ENCODE measurements around the gene TFRC.
"Not testable (repeated sequence)": the region's sequence is repeated elsewhere in the genome, so short reads cannot be mapped to it uniquely, and the experiment has no call there.

Gene TFRC

DNA sequence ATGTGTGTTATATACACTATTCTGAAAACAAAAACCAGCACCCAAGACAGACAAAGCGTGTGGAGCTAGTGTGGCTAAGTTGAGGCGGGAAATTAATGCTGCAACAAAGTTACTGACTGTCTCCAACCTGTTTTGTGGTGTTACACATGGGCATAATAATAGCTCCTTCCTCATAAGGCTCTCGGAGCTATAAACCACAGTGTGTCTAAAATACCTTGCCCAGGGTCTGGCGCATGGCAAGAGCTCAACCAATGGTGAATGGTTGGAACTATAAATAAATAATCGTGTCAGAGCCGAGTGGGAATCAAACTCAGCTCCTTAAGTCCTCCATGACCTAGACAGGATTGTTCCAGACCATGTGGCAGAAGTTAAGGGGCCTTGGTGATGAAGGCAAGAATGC lies 35.9 kb upstream of the TFRC start:
- Histone ChIP-seq H3K4me2 (ENCODE audit: low read length) (no peak overlapping the region), H3K9me3 (ENCODE audit: control insufficient read depth, low read length) (no peaks in the 10 kb centered on the region), H3K36me3 (ENCODE audit: control insufficient read depth, insufficient read depth, low read length) (no peaks in the 10 kb centered on the region), H3K27ac (no peak overlapping the region), H3K27me3 (ENCODE audit: control insufficient read depth, insufficient read depth, low read length) (no peaks in the 10 kb centered on the region), H3K4me3 (ENCODE audit: low read depth, low read length) (no peak overlapping the region), H3K4me1 (no peaks in the 10 kb centered on the region), H2AFZ (no peak overlapping the region), H3K79me2 (no peaks in the 10 kb centered on the region), H3K9ac (no peak overlapping the region)
- TF ChIP-seq, protein P1, sequence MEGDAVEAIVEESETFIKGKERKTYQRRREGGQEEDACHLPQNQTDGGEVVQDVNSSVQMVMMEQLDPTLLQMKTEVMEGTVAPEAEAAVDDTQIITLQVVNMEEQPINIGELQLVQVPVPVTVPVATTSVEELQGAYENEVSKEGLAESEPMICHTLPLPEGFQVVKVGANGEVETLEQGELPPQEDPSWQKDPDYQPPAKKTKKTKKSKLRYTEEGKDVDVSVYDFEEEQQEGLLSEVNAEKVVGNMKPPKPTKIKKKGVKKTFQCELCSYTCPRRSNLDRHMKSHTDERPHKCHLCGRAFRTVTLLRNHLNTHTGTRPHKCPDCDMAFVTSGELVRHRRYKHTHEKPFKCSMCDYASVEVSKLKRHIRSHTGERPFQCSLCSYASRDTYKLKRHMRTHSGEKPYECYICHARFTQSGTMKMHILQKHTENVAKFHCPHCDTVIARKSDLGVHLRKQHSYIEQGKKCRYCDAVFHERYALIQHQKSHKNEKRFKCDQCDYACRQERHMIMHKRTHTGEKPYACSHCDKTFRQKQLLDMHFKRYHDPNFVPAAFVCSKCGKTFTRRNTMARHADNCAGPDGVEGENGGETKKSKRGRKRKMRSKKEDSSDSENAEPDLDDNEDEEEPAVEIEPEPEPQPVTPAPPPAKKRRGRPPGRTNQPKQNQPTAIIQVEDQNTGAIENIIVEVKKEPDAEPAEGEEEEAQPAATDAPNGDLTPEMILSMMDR (IDR thresholded peaks at IDR 0.05) = no peak

DNA sequence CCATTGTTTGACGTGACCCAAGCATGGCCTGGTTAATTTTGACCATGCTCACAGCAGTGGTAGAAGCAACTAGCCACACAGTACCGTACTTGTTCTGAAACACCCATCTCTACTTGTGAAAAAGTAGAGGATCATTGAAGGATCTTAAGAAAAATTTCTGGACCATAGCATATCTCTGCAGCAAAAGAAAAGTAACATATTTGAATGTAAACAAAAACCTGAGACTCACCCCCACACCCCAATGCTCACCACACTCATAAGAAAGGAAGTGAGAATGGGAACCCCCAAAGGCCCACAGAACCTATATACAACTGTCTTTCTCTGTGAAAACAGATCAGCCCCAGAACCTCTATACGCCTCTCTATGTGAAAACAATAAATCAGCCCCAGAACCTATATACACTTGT lies 33.8 kb upstream of the TFRC start:
- H3K36me3 ChIP-seq (ENCODE audit: control insufficient read depth, insufficient read depth, low read length) = no peaks in the 10 kb centered on the region
- no peak overlapping the region for H3K4me3 ChIP-seq (ENCODE audit: low read depth, low read length)
- no peak overlapping the region for H3K27ac ChIP-seq
- H3K4me2 ChIP-seq (ENCODE audit: low read length) = no peak overlapping the region
- TF ChIP-seq, protein P1 (IDR thresholded peaks at IDR 0.05) = no peak
- H2AFZ ChIP-seq = no peak overlapping the region
- H3K4me1 ChIP-seq = no peaks in the 10 kb centered on the region
- no peaks in the 10 kb centered on the region for H3K9me3 ChIP-seq (ENCODE audit: control insufficient read depth, low read length)
- H3K79me2 ChIP-seq = no peaks in the 10 kb centered on the region
- H3K9ac ChIP-seq = no peak overlapping the region
- H3K27me3 ChIP-seq (ENCODE audit: control insufficient read depth, insufficient read depth, low read length) = no peaks in the 10 kb centered on the region

DNA sequence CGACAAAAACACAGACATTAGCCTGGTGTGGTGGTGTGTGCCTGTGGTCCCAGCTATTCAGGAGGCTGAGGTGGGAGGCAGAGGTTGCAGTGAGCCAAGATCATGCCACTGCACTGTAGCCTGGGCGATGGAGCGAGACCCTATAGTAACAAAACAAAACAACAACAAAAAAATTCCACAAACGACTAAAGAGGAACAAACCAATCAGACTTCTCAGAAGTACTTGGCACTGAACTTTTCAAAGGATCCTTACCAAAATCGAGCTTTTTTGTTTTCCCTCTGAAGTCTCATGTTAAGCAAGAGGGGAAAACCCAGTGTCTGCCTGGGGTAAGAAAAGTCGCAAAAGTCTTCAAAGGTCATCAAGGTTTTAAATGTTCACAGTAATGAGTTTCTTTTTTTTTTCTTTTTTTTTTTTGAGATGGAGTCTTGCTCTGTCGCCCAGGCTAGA lies 30.1 kb upstream of the TFRC start:
- H3K79me2 ChIP-seq = no peaks in the 10 kb centered on the region
- TF ChIP-seq, protein P1 (IDR thresholded peaks at IDR 0.05) = no peak
- no peaks in the 10 kb centered on the region for H3K36me3 ChIP-seq (ENCODE audit: control insufficient read depth, insufficient read depth, low read length)
- no peaks in the 10 kb centered on the region for H3K4me1 ChIP-seq
- H3K4me3 ChIP-seq (ENCODE audit: low read depth, low read length) = no peak overlapping the region
- H3K27me3 ChIP-seq (ENCODE audit: control insufficient read depth, insufficient read depth, low read length) = no peaks in the 10 kb centered on the region
- H3K27ac ChIP-seq = no peak overlapping the region
- no peaks in the 10 kb centered on the region for H3K9me3 ChIP-seq (ENCODE audit: control insufficient read depth, low read length)
- H3K4me2 ChIP-seq (ENCODE audit: low read length) = no peak overlapping the region
- no peak overlapping the region for H3K9ac ChIP-seq
- no peak overlapping the region for H2AFZ ChIP-seq

DNA sequence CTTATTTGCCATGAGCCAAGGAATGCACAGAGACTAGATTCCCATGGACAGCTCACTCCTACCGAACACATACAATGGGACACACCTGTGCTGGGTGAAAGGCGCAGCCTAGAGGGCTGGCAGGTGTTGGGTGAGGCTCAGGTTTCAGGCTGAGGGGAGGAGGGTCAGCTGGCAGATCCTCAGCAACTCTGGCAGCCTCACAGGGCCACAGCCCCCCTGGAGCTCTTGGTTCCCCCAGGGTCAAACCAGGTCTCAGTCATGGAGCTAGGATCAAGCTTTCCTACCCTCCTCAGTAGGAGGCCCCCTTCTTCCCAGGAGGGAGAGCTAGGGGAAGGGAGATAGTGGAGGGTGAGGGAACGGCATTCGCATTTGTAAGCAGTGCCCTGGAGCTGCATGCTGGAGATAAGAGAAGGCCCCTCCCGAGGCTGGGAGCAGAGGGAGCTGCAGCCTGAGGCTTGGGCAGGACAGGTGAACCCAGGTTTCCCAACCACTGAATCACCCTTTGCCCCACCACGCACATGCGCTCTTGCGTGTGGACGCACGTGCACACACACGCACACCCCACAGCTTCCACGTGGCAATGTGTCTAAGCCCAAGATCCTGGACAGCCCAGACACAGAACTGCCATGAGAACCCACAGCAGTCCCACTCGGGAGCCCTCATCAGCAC lies 26.3 kb upstream of the TFRC start:
- H3K36me3 ChIP-seq (ENCODE audit: control insufficient read depth, insufficient read depth, low read length) = no peaks in the 10 kb centered on the region
- no peak overlapping the region for H3K4me3 ChIP-seq (ENCODE audit: low read depth, low read length)
- no peak overlapping the region for H3K9ac ChIP-seq
- no peak overlapping the region for H3K4me2 ChIP-seq (ENCODE audit: low read length)
- no peaks in the 10 kb centered on the region for H3K79me2 ChIP-seq
- H2AFZ ChIP-seq = no peak overlapping the region
- H3K4me1 ChIP-seq = no peaks in the 10 kb centered on the region
- H3K9me3 ChIP-seq (ENCODE audit: control insufficient read depth, low read length) = no peaks in the 10 kb centered on the region
- TF ChIP-seq, protein P1 (IDR thresholded peaks at IDR 0.05) = no peak
- H3K27me3 ChIP-seq (ENCODE audit: control insufficient read depth, insufficient read depth, low read length) = no peaks in the 10 kb centered on the region
- no peak overlapping the region for H3K27ac ChIP-seq

DNA sequence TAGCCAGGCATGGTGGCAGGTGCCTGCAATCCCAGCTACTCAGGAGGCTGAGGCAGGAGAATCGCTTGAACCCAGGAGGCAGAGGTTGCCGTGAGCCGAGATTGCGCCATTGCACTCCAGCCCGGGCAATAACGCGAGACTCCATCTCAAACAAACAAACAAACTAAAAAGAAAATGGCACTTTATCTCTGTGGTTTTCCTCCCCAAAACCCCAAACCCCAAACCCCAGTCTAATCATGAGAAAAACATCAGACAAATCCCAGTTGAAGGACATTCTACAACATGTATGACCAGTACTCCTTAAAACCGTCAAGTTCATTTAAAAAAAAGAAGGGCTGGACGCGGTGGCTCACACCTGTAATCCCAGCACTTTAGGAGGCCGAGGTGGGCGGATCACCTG lies 22.8 kb upstream of the TFRC start:
- not testable (repeated sequence) for H3K9ac ChIP-seq; H3K4me3 ChIP-seq (ENCODE audit: low read depth, low read length); H3K27me3 ChIP-seq (ENCODE audit: control insufficient read depth, insufficient read depth, low read length); H3K9me3 ChIP-seq (ENCODE audit: control insufficient read depth, low read length); H3K79me2 ChIP-seq; H3K36me3 ChIP-seq (ENCODE audit: control insufficient read depth, insufficient read depth, low read length); H3K4me2 ChIP-seq (ENCODE audit: low read length); H3K4me1 ChIP-seq; H2AFZ ChIP-seq; H3K27ac ChIP-seq

DNA sequence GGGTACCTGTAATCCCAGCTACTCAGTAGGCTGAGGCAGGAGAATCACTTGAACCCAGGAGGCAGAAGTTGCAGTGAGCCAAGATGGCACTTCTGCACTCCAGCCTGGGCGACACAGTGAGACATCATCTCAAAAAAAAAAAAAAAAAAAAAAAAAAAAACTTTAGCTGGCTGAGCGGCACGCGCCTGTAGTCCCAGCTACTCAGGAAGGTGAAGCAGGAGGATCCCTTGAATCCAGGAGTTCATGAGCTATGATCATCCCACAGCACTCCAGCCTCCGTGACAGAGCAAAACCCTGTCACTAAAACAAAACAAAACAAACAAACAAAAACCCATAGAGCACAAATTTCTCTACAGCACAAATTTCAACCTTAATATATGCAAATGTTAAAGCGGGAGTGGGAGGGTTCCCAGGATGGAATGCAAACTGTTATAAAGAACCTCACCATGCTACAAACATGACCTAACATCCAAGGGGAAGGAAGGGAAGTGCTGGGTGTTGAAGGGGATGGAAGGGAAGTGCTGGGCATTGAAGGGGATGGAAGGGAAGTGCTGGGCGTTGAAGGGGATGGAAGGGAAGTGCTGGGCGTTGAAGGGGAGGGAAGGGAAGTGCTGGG lies 16.6 kb upstream of the TFRC start:
- H2AFZ ChIP-seq; H3K27me3 ChIP-seq (ENCODE audit: control insufficient read depth, insufficient read depth, low read length); H3K9ac ChIP-seq; H3K4me3 ChIP-seq (ENCODE audit: low read depth, low read length); H3K27ac ChIP-seq; H3K79me2 ChIP-seq; H3K36me3 ChIP-seq (ENCODE audit: control insufficient read depth, insufficient read depth, low read length); H3K9me3 ChIP-seq (ENCODE audit: control insufficient read depth, low read length); H3K4me2 ChIP-seq (ENCODE audit: low read length); H3K4me1 ChIP-seq: not testable (repeated sequence)

Measured in parathyroid adenoma (tissue), 2 donors.